C4-2B (cell line): Measurements from ENCODE around the gene BAHCC1.

Experiments
- H3K27ac ChIP-seq: fragments of 450-650 bp; 2 replicates; pipeline ENCODE4 v1.5.1; 2017
- ZFX ChIP-seq: fragments of 450-650 bp; IDR thresholded peaks from 2 replicates; pipeline ENCODE4 v1.6.1; 2017
- TF ChIP-seq, protein P1 (sequence below): fragments of 450-650 bp; conservative IDR thresholded peaks from 2 replicates; pipeline ENCODE4 v1.5.1; 2017; ENCODE audit warnings: mild to moderate bottlenecking

Gene BAHCC1

DNA sequence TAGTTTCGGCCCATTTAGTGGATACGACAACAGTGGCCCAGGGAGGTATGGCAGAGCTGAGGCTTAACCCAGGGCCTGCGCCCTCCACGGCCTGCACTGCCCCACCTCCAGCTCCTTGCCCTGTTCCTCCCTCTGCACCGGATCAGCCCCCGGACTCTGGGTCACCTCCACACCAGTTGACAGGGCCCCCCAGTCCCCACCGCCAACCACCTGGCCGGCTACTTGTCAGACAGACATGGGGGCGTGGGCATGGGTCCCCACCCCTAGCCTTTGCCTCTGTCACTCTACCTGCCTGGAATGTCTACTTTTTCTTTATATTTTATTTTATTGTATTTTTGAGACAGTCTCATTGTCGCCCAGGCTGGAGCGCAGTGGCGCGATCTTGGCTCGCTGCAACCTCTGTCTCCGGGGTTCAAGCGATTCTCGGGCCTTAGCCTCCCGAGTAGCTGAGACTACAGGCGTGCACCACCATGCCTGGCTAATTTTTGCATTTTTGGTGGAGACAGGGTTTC is 120.3 kb downstream of the BAHCC1 start:
- TF ChIP-seq ZFX, result no peak
- TF ChIP-seq, protein P1, sequence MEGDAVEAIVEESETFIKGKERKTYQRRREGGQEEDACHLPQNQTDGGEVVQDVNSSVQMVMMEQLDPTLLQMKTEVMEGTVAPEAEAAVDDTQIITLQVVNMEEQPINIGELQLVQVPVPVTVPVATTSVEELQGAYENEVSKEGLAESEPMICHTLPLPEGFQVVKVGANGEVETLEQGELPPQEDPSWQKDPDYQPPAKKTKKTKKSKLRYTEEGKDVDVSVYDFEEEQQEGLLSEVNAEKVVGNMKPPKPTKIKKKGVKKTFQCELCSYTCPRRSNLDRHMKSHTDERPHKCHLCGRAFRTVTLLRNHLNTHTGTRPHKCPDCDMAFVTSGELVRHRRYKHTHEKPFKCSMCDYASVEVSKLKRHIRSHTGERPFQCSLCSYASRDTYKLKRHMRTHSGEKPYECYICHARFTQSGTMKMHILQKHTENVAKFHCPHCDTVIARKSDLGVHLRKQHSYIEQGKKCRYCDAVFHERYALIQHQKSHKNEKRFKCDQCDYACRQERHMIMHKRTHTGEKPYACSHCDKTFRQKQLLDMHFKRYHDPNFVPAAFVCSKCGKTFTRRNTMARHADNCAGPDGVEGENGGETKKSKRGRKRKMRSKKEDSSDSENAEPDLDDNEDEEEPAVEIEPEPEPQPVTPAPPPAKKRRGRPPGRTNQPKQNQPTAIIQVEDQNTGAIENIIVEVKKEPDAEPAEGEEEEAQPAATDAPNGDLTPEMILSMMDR, result no peak
- H3K27ac ChIP-seq, result no peak overlapping the region; the same call in 1 of the 2 replicates
